Activated CD4-positive, alpha-beta T cell treated with anti-CD3 and anti-CD28 coated beads, Interleukin-2, amount 10 ng/mL, durations not matched to agents 7 days and 5 days (primary cell): ENCODE results near the gene DMRT1. TPM values are rescaled to one million over a fixed set of nuclear protein-coding genes. Genes with fewer than 3 reads are reported as not detected.

Experiments
- CTCF ChIA-PET: fragments of 350-600 bp; sonication (Branson Sonifier 250); formaldehyde crosslinking; loops from one replicate; lab custom pipeline; 2021; ENCODE audit warnings: antibody characterized with exemption; lab: Charles Lee
- POLR2A ChIA-PET: fragments of 350-600 bp; sonication (Branson Sonifier 250); formaldehyde crosslinking; loops from one replicate; lab custom pipeline; 2021; ENCODE audit warnings: antibody characterized with exemption; lab: Charles Lee
- DNase-seq: peaks from one replicate; pipeline ENCODE4 v3.0.0-alpha.2; 2020
- H3K27ac Mint-ChIP-seq: one replicate; pipeline ENCODE4 v1.8.0; 2021; ENCODE audit warnings: mild to moderate bottlenecking, moderate library complexity, mixed read lengths
- H3K27me3 Mint-ChIP-seq: one replicate; pipeline ENCODE4 v1.8.0; 2021; ENCODE audit warnings: mixed read lengths
- H3K36me3 Mint-ChIP-seq: one replicate; pipeline ENCODE4 v1.8.0; 2021; ENCODE audit warnings: low read depth, mixed read lengths
- H3K4me1 Mint-ChIP-seq: one replicate; pipeline ENCODE4 v1.8.0; 2021; ENCODE audit warnings: mixed read lengths
- H3K4me3 Mint-ChIP-seq: one replicate; pipeline ENCODE4 v1.8.0; 2021; ENCODE audit warnings: mild to moderate bottlenecking, moderate library complexity, mixed read lengths
- H3K9me3 Mint-ChIP-seq: one replicate; pipeline ENCODE4 v1.8.0; 2021; ENCODE audit warnings: mixed read lengths
- total RNA-seq, 2 experiments: library from RNA; stranded (reverse); gene quantifications; one replicate each; pipeline ENCODE4 v1.2.3, GENCODE V29; 2021

The DMRT1 gene
- not detected for total RNA-seq

- POLR2A ChIA-PET: no interaction called here
- Mint-ChIP-seq H3K9me3 (no peaks in the 10 kb centered on the region), H3K4me1 (peaks cover 6% of the 10 kb centered on the region), H3K36me3 (no peaks in the 10 kb centered on the region), H3K27me3 (peaks cover 49% of the 10 kb centered on the region), H3K4me3 (no peak within 1 kb of the TSS), H3K27ac (no peak within 1 kb of the TSS)
- CTCF ChIA-PET: interaction anchor here (0.5 to 0.7 kb wide), 2 partner anchors 34 to 241 kb away, joined by 4 to 5 read pairs; no protein-coding TSS in a partner anchor
- no peak for DNase-seq
Measured at GRCh38 chr9:841371-842209, at the start of gene DMRT1. TSS of gene DMRT1 (plus strand) at chr9:841697. CDS start at chr9:841839, 142 bp downstream.

GRCh38 chr9:792331-793260 lies 48.9 kb upstream of the DMRT1 start:
- Mint-ChIP-seq H3K4me1 (no peaks in the 10 kb centered on the region), H3K36me3 (no peaks in the 10 kb centered on the region), H3K4me3 (no peak overlapping the region), H3K27ac (no peak overlapping the region), H3K9me3 (no peaks in the 10 kb centered on the region), H3K27me3 (peaks cover 1% of the 10 kb centered on the region)
- POLR2A ChIA-PET: no interaction called here
- CTCF ChIA-PET: interaction anchor here (0.7 to 1.2 kb wide), 2 partner anchors 11 to 19 kb away, joined by 3 read pairs; no protein-coding TSS in a partner anchor
- DNase-seq: no peak

GRCh38 chr9:794386-794785 lies 47.1 kb upstream of the DMRT1 start:
- H3K9me3 Mint-ChIP-seq: no peaks in the 10 kb centered on the region
- H3K36me3 Mint-ChIP-seq: no peaks in the 10 kb centered on the region
- H3K27me3 Mint-ChIP-seq: peaks cover 1% of the 10 kb centered on the region
- no peaks in the 10 kb centered on the region for H3K4me1 Mint-ChIP-seq
- ChIA-PET POLR2A (no interaction called here), CTCF (no interaction called here)
- H3K4me3 Mint-ChIP-seq: no peak overlapping the region
- DNase-seq: no peak
- H3K27ac Mint-ChIP-seq: no peak overlapping the region

- ChIA-PET POLR2A (no interaction called here), CTCF (no interaction called here)
- Mint-ChIP-seq H3K27ac (no peak overlapping the region), H3K36me3 (no peaks in the 10 kb centered on the region), H3K9me3 (no peaks in the 10 kb centered on the region), H3K4me1 (peaks cover 5% of the 10 kb centered on the region), H3K27me3 (peaks cover 6% of the 10 kb centered on the region), H3K4me3 (no peak overlapping the region)
- no peak for DNase-seq
Measured at GRCh38 chr9:795869-796268, 45.6 kb upstream of the DMRT1 start.

- Mint-ChIP-seq H3K36me3 (no peaks in the 10 kb centered on the region), H3K4me1 (peaks cover 5% of the 10 kb centered on the region), H3K27me3 (peaks cover 19% of the 10 kb centered on the region), H3K4me3 (no peak overlapping the region), H3K27ac (peak overlapping the region; percentile 13), H3K9me3 (no peaks in the 10 kb centered on the region)
- CTCF ChIA-PET: interaction anchor here (0.7 kb wide), 1 partner anchor 187 kb away, joined by 3 read pairs; no protein-coding TSS in a partner anchor
- no peak for DNase-seq
- POLR2A ChIA-PET: no interaction called here
Measured at GRCh38 chr9:800591-801150, 40.8 kb upstream of the DMRT1 start.

GRCh38 chr9:801399-802071 lies 40.0 kb upstream of the DMRT1 start:
- Mint-ChIP-seq H3K36me3 (no peaks in the 10 kb centered on the region), H3K9me3 (no peaks in the 10 kb centered on the region), H3K27ac (no peak overlapping the region), H3K4me1 (peaks cover 5% of the 10 kb centered on the region), H3K4me3 (no peak overlapping the region), H3K27me3 (peaks cover 19% of the 10 kb centered on the region)
- ChIA-PET CTCF (no interaction called here), POLR2A (no interaction called here)
- no peak for DNase-seq

GRCh38 chr9:804026-804425 lies 37.5 kb upstream of the DMRT1 start:
- no peaks in the 10 kb centered on the region for H3K9me3 Mint-ChIP-seq

DNA sequence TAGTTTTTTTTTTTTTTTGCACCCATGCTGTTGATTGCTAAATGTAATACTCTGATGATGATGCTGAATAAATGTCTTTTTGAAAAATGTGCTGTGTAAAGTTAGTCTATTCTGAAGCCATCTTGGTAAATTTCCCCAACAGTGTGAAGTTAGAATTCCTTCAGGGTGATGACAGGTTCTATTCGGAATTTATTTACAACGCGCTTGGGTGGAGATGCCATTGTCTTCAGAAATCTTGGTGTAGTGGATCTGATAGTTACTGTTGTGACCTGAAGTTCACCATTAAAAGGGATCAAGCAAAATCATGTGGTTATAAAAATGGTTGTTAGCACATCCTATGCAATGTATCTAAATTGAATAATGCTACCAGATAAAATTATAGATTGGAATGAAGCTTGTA lies 36.3 kb upstream of the DMRT1 start:
- no peak for DNase-seq
- no peaks in the 10 kb centered on the region for H3K36me3 Mint-ChIP-seq
- POLR2A ChIA-PET: no interaction called here
- H3K9me3 Mint-ChIP-seq: no peaks in the 10 kb centered on the region
- CTCF ChIA-PET: interaction anchor here (0.6 kb wide), 1 partner anchor 127 kb away, joined by 4 read pairs; no protein-coding TSS in a partner anchor
- peaks cover 19% of the 10 kb centered on the region for H3K27me3 Mint-ChIP-seq
- H3K27ac Mint-ChIP-seq: no peak overlapping the region
- H3K4me3 Mint-ChIP-seq: no peak overlapping the region
- H3K4me1 Mint-ChIP-seq: peaks cover 5% of the 10 kb centered on the region

More at GRCh38 chr9:804026-804425, 37.5 kb upstream of the DMRT1 start:
- no peak overlapping the region for H3K27ac Mint-ChIP-seq
- H3K4me1 Mint-ChIP-seq: peaks cover 5% of the 10 kb centered on the region
- no peaks in the 10 kb centered on the region for H3K36me3 Mint-ChIP-seq
- ChIA-PET POLR2A (no interaction called here), CTCF (interaction anchor here (1.2 kb wide), 1 partner anchor 11 kb away, joined by 3 read pairs; no protein-coding TSS in a partner anchor)
- no peak for DNase-seq
- H3K4me3 Mint-ChIP-seq: no peak overlapping the region
- H3K27me3 Mint-ChIP-seq: peaks cover 19% of the 10 kb centered on the region

- H3K36me3 Mint-ChIP-seq: no peaks in the 10 kb centered on the region
- H3K27ac Mint-ChIP-seq: no peak overlapping the region
- no peaks in the 10 kb centered on the region for H3K4me1 Mint-ChIP-seq
- H3K27me3 Mint-ChIP-seq: peaks cover 15% of the 10 kb centered on the region
- peak; percentile 20 for DNase-seq
- POLR2A ChIA-PET: no interaction called here
- CTCF ChIA-PET: interaction anchor here (0.6 to 0.8 kb wide), 2 partner anchors 67 to 381 kb away, joined by 3 to 4 read pairs; no protein-coding TSS in a partner anchor
- H3K9me3 Mint-ChIP-seq: no peaks in the 10 kb centered on the region
- H3K4me3 Mint-ChIP-seq: no peak overlapping the region
Measured at GRCh38 chr9:806285-807156, 35.0 kb upstream of the DMRT1 start.

DNA sequence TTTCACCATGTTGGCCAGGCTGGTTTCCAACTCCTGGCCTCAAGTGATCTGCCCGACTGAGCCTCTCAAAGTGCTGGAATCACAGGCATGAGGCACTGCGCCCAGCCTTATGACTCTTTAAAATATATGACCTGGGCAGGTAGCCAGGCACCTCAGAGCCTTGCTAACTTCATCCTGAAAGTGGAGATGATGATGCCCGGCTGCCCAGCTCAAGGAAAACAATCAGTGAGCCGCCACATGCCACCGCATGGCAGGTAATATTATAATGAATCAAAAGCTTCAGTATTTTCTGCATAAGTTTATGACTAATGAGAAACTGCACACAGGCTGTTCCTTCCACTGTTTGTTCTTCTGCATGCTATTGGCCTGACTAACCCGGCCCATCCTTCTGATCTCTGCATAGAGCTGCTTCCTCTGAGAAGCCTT lies 30.4 kb upstream of the DMRT1 start:
- no peaks in the 10 kb centered on the region for H3K27me3 Mint-ChIP-seq
- DNase-seq: no peak
- H3K4me3 Mint-ChIP-seq: no peak overlapping the region
- ChIA-PET CTCF (interaction anchor here (0.9 kb wide), 1 partner anchor 19 kb away, joined by 3 read pairs; no protein-coding TSS in a partner anchor), POLR2A (no interaction called here)
- no peaks in the 10 kb centered on the region for H3K4me1 Mint-ChIP-seq
- H3K9me3 Mint-ChIP-seq: no peaks in the 10 kb centered on the region
- no peaks in the 10 kb centered on the region for H3K36me3 Mint-ChIP-seq
- H3K27ac Mint-ChIP-seq: no peak overlapping the region

- H3K9me3 Mint-ChIP-seq: no peaks in the 10 kb centered on the region
- CTCF ChIA-PET: no interaction called here
- POLR2A ChIA-PET: no interaction called here
- H3K4me3 Mint-ChIP-seq: no peak overlapping the region
- no peak for DNase-seq
- no peaks in the 10 kb centered on the region for H3K36me3 Mint-ChIP-seq
- no peaks in the 10 kb centered on the region for H3K4me1 Mint-ChIP-seq
- peaks cover 13% of the 10 kb centered on the region for H3K27me3 Mint-ChIP-seq
- no peak overlapping the region for H3K27ac Mint-ChIP-seq
Measured at GRCh38 chr9:818958-819357, 22.5 kb upstream of the DMRT1 start.
